GM19328 (cell line): ENCODE results near the gene EMC10.

ENCODE experiments used
- ATAC-seq: cut with Tn5 transposase; IDR thresholded peaks from one replicate; pipeline ENCODE4 v1.9.1; 2021; ENCODE audit warnings: mild to moderate bottlenecking, moderate library complexity; ENCODE audit not compliant: unreplicated experiment

The EMC10 gene

GRCh38 chr19:50537769-50538230 lies 61.5 kb downstream of the EMC10 start:
- no peak for ATAC-seq
